CD4-positive, alpha-beta T cell treated with Interleukin-6 at 100 ng/mL for 8 hours (primary cell): ENCODE results near the gene STYXL1.
"Not testable (repeated sequence)": the region's sequence is repeated elsewhere in the genome, so short reads cannot be mapped to it uniquely, and the experiment has no call there.

ENCODE experiments used
- DNase-seq: peaks from one replicate; pipeline ENCODE4 v3.0.0-alpha.2; 2020; ENCODE audit warnings: mixed read lengths, low spot score

The STYXL1 gene

GRCh38 chr7:76037310-76037709 lies 10.5 kb downstream of the STYXL1 start:
- DNase-seq, result no peak

GRCh38 chr7:76031964-76032363 lies 15.8 kb downstream of the STYXL1 start:
- no peak for DNase-seq

- DNase-seq, result not testable (repeated sequence)
These were observed 18.1 kb downstream of the STYXL1 start for GRCh38 chr7:76029682-76030081.

GRCh38 chr7:76023002-76023401 lies 24.8 kb downstream of the STYXL1 start:
- DNase-seq, result no peak

- DNase-seq, result no peak
These were observed 25.6 kb downstream of the STYXL1 start for GRCh38 chr7:76022026-76022780.

- DNase-seq, result peak; percentile 56
These were observed 27.6 kb downstream of the STYXL1 start for GRCh38 chr7:76020031-76020714.

- not testable (repeated sequence) for DNase-seq
These were observed 29.3 kb downstream of the STYXL1 start for GRCh38 chr7:76018520-76018919.

- DNase-seq, result no peak
These were observed 31.4 kb downstream of the STYXL1 start for GRCh38 chr7:76016191-76016947.

GRCh38 chr7:76011442-76011861 lies 36.3 kb downstream of the STYXL1 start:
- DNase-seq, result no peak

GRCh38 chr7:76009672-76010600 lies 37.9 kb downstream of the STYXL1 start:
- DNase-seq, result no peak

- DNase-seq, result no peak
These were observed 39.6 kb downstream of the STYXL1 start for GRCh38 chr7:76008156-76008687.

GRCh38 chr7:76005004-76005403 lies 42.8 kb downstream of the STYXL1 start:
- not testable (repeated sequence) for DNase-seq

GRCh38 chr7:76003351-76003750 lies 44.4 kb downstream of the STYXL1 start:
- DNase-seq, result no peak

- DNase-seq, result no peak
These were observed 45.0 kb downstream of the STYXL1 start for GRCh38 chr7:76002822-76003221.

GRCh38 chr7:76002139-76002538 lies 45.7 kb downstream of the STYXL1 start:
- DNase-seq, result no peak

- DNase-seq, result no peak
These were observed 47.2 kb downstream of the STYXL1 start for GRCh38 chr7:76000566-76000965.

GRCh38 chr7:75998038-75998437 lies 49.8 kb downstream of the STYXL1 start:
- DNase-seq, result no peak

GRCh38 chr7:75996476-75996875 lies 51.3 kb downstream of the STYXL1 start:
- no peak for DNase-seq

GRCh38 chr7:75995996-75996395 lies 51.8 kb downstream of the STYXL1 start:
- no peak for DNase-seq

GRCh38 chr7:75995052-75995471 lies 52.7 kb downstream of the STYXL1 start:
- no peak for DNase-seq

GRCh38 chr7:75994388-75995051 lies 53.3 kb downstream of the STYXL1 start, which contains the start of gene TMEM120A:
TSS of gene TMEM120A (minus strand) at chr7:75994595. CDS start at chr7:75994570, 25 bp downstream.
- DNase-seq, result peak; percentile 90
